Large intestine (tissue), 3 donors: ENCODE data around the gene CLIP2. TPM values are rescaled to one million over a fixed set of nuclear protein-coding genes. Genes with fewer than 3 reads are reported as not detected.
A peak's percentile ranks its signal among the peaks of the same experiment; 100 is the strongest.

Experiments
- DNase-seq, 2 donors: peaks; one replicate each; pipeline versions ENCODE4 v3.0.0 to v3.0.0-alpha.2; 2013
- H3K27ac ChIP-seq: one replicate; pipeline ENCODE4 v1.5.1; 2013; ENCODE audit warnings: low read length
- H3K27me3 ChIP-seq: 2 replicates; pipeline ENCODE4 v1.6.1; 2013; ENCODE audit warnings: low read length; ENCODE audit not compliant: control insufficient read depth, insufficient read depth
- H3K36me3 ChIP-seq: 2 replicates; pipeline ENCODE4 v1.6.1; 2013; ENCODE audit warnings: low read length; ENCODE audit not compliant: control insufficient read depth, insufficient read depth
- H3K4me1 ChIP-seq: one replicate; pipeline ENCODE4 v1.6.1; 2013; ENCODE audit warnings: low read length; ENCODE audit not compliant: control insufficient read depth, insufficient read depth
- H3K4me3 ChIP-seq: one replicate; pipeline ENCODE4 v1.5.1; 2013; ENCODE audit warnings: low read length
- H3K9me3 ChIP-seq: one replicate; pipeline ENCODE4 v1.6.1; 2013; ENCODE audit warnings: mild to moderate bottlenecking, low read depth, low read length, moderate library complexity; ENCODE audit not compliant: control insufficient read depth
- WGBS: methylation state at CpG from one replicate; pipeline ENCODE4 v1.1.5; 2013; ENCODE audit warnings: low lambda C conversion rate; ENCODE audit not compliant: insufficient coverage; 5-methylcytosine and 5-hydroxymethylcytosine counted together
- polyA plus RNA-seq: library from polyadenylated mRNA; unstranded; fragments of 120-200 nt; gene quantifications from one replicate; pipeline ENCODE4 v1.2.1, GENCODE V29; 2013

Gene CLIP2
- polyA plus RNA-seq, 1 donor, result 13.6 TPM

- no CpG with 5 or more reads among the region's 4 CpGs for WGBS
- Histone ChIP-seq H3K4me1 (peaks cover 49% of the 10 kb centered on the region), H3K36me3 (no peaks in the 10 kb centered on the region), H3K4me3 (peak overlapping the region; percentile 40), H3K27ac (peak overlapping the region; percentile 86), H3K27me3 (no peaks in the 10 kb centered on the region), H3K9me3 (no peaks in the 10 kb centered on the region)
- DNase-seq, result no peak
Observed at GRCh38 chr7:74293577-74293908, 4.3 kb downstream of the CLIP2 start.

GRCh38 chr7:74294191-74294998 is 5.2 kb downstream of the CLIP2 start:
- DNase-seq, result no peak
- H3K27ac ChIP-seq, result no peak overlapping the region
- H3K4me1 ChIP-seq, result peaks cover 43% of the 10 kb centered on the region
- no peaks in the 10 kb centered on the region for H3K27me3 ChIP-seq
- no peaks in the 10 kb centered on the region for H3K9me3 ChIP-seq
- H3K36me3 ChIP-seq, result no peaks in the 10 kb centered on the region
- WGBS, result 68% methylated on average over 2 of the region's 17 CpGs
- no peak overlapping the region for H3K4me3 ChIP-seq

DNA sequence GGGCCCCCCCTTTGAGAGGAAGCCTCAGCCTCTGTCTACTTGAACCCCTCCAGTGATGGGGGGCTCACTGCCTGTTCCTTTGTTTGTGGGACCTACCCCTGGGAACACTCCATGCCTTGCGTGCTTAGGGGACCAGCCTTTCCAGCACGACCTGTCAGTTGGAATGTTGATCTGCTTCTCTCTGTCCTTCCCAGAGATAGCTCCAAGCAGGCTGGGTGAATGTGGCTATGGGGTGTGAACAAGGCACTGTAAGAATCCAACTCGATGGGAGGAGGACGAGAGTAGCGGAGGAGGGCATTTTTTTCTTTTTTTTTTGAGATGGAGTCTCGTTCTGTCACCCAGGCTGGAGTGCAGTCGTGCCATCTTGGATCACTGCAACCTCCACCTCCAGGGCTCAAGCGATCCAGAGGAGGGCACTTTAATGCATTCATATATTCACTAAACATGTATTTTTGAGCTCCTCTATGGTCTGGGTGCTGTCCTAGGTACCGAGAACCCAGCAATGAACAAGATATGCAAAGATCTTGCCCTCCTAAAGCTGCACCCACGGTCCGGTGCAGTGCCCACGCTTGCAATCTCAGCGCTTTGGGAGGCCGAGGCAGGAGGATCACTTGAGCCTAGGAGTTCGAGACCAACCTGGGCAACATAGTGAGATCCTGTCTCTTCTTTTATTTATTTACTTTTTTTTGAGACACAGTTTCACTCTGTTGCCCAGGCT is 8.5 kb downstream of the CLIP2 start:
- 100% methylated on average over 1 of the region's 15 CpGs for WGBS
- no peaks in the 10 kb centered on the region for H3K27me3 ChIP-seq
- H3K9me3 ChIP-seq, result no peaks in the 10 kb centered on the region
- DNase-seq, result no peak
- no peak overlapping the region for H3K27ac ChIP-seq
- H3K4me3 ChIP-seq, result no peak overlapping the region
- no peaks in the 10 kb centered on the region for H3K36me3 ChIP-seq
- H3K4me1 ChIP-seq, result peaks cover 18% of the 10 kb centered on the region

DNA sequence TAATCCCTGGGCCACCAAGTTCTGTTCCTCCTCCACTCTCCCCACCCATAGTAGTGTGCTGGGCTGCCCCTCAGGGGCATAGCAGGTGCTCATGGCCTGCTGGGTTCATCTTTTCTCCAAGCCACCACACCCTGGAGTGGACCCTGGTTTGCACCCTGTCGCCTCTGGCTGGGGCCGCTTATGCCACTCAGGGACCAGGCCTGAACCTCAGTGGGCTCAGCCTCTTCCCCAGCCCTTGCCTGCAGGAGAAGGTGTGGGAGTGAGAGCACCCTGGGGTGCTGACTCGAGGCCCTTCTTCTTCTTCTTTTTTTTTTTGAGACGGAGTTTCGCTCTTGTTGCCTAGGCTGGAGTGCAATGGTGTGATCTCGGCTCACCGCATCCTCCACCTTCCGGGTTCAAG is 10.2 kb downstream of the CLIP2 start:
- peaks cover 4% of the 10 kb centered on the region for H3K4me1 ChIP-seq
- no peaks in the 10 kb centered on the region for H3K36me3 ChIP-seq
- no peak for DNase-seq
- H3K4me3 ChIP-seq, result no peak overlapping the region
- H3K9me3 ChIP-seq, result no peaks in the 10 kb centered on the region
- H3K27me3 ChIP-seq, result no peaks in the 10 kb centered on the region
- H3K27ac ChIP-seq, result no peak overlapping the region
- no CpG with 5 or more reads among the region's 8 CpGs for WGBS

DNA sequence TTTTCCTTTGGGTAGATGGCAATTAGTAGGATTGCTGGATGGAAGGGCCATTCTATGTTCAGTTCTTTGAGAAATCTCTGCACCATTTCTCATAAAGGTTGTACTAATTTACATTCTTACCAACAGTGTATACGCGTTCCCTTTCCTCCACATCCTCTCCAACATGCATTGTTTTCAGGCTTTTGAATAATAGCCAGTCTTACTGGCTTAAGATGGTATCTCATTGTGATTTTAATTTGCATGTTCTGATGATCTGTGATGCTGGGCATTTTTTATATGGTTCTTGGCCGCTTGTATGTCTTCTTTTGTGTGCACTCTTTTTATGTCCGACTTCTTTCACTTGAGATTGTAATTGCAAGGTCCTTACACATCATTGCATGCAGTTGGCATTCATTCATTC is 11.7 kb downstream of the CLIP2 start:
- no peak overlapping the region for H3K27ac ChIP-seq
- DNase-seq, result no peak
- no peaks in the 10 kb centered on the region for H3K9me3 ChIP-seq
- no peaks in the 10 kb centered on the region for H3K27me3 ChIP-seq
- H3K4me3 ChIP-seq, result no peak overlapping the region
- 100% methylated on average over 3 of the region's 4 CpGs for WGBS
- no peaks in the 10 kb centered on the region for H3K4me1 ChIP-seq
- H3K36me3 ChIP-seq, result no peaks in the 10 kb centered on the region

GRCh38 chr7:74302745-74303221 is 13.6 kb downstream of the CLIP2 start:
- Histone ChIP-seq H3K27ac (no peak overlapping the region), H3K4me3 (no peak overlapping the region), H3K36me3 (no peaks in the 10 kb centered on the region), H3K9me3 (no peaks in the 10 kb centered on the region), H3K4me1 (no peaks in the 10 kb centered on the region), H3K27me3 (no peaks in the 10 kb centered on the region)
- no peak for DNase-seq
- no CpG with 5 or more reads among the region's 10 CpGs for WGBS

- H3K36me3 ChIP-seq, result no peaks in the 10 kb centered on the region
- H3K27ac ChIP-seq, result no peak overlapping the region
- no peaks in the 10 kb centered on the region for H3K9me3 ChIP-seq
- H3K4me1 ChIP-seq, result no peaks in the 10 kb centered on the region
- no peaks in the 10 kb centered on the region for H3K27me3 ChIP-seq
- WGBS, result no CpG with 5 or more reads among the region's 2 CpGs
- no peak for DNase-seq
- H3K4me3 ChIP-seq, result no peak overlapping the region
Observed at GRCh38 chr7:74304550-74304949, 15.3 kb downstream of the CLIP2 start.

DNA sequence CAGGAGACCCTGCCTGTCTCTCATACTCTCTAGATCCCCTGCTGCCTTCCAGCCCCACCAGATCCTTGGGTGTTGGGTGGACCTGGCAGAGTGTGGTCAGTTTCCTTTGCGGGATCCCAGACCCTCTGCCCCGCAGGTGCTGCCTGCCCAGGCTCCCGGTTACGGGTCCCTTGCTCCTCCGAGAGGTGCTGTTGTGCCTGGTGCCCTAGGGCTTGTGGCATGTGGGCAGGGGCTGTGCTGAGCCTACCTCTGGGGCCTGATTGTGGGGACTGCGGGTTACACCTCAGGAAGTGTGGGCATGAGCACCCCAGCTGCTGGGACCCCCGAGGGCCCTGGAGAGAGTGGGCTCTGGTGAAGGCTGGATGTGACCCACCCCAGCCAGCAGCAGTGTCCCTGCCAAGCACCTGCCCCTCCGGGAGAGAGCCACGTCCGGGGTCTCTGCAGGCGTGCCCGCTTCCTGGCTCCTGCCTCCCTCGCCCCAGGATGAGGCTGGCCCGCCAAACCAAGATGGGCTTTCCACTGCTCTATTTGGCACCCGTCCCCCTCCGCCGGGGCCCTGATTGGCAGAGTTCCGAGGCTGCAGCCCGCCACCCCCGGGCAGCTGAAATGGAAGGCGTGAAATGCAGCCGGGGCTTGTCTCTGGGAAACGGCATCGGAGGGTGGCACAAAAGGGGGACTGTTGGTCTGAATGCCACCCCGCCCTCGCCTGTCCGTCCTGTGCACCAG is 17.0 kb downstream of the CLIP2 start:
- Histone ChIP-seq H3K4me3 (no peak overlapping the region), H3K4me1 (no peaks in the 10 kb centered on the region), H3K36me3 (no peaks in the 10 kb centered on the region), H3K27ac (no peak overlapping the region), H3K27me3 (no peaks in the 10 kb centered on the region), H3K9me3 (no peaks in the 10 kb centered on the region)
- WGBS, result no CpG with 5 or more reads among the region's 27 CpGs
- no peak for DNase-seq

- Histone ChIP-seq H3K9me3 (no peaks in the 10 kb centered on the region), H3K4me3 (no peak overlapping the region), H3K4me1 (no peaks in the 10 kb centered on the region), H3K27ac (no peak overlapping the region), H3K27me3 (no peaks in the 10 kb centered on the region), H3K36me3 (no peaks in the 10 kb centered on the region)
- peak in 1 of 2 donors; percentile 31 for DNase-seq
- WGBS, result no CpG with 5 or more reads among the region's 20 CpGs
Observed at GRCh38 chr7:74306730-74307469, 17.7 kb downstream of the CLIP2 start.
